Measurements from ENCODE around the gene STRA6. TPM values are rescaled to one million over a fixed set of nuclear protein-coding genes. Genes with fewer than 3 reads are reported as not detected.

STRA6 gene
- total RNA-seq, 1 donor from 2014 or later, result not detected

- Histone ChIP-seq H3K9me3 (no peaks in the 10 kb centered on the region), H3K4me3 (no peak overlapping the region), H3K27ac (no peak overlapping the region), H3K27me3 (no peaks in the 10 kb centered on the region), H3K36me3 (no peaks in the 10 kb centered on the region), H3K4me1 (peaks cover 11 to 14% of the 10 kb centered on the region in 2 donors)
- no peak for DNase-seq (ENCODE audit: low spot score in 2 of 2)
- intact Hi-C loops (cut with DNase I), result no loop called here
- no peak for TF ChIP-seq CTCF (IDR thresholded peaks at IDR 0.05)
Observed at GRCh38 chr15:74197176-74197965, 5.2 kb downstream of the STRA6 start.

GRCh38 chr15:74196175-74196574 lies 6.4 kb downstream of the STRA6 start:
- intact Hi-C loops (cut with DNase I), result no loop called here
- no peak for TF ChIP-seq CTCF (IDR thresholded peaks at IDR 0.05)
- no peak for DNase-seq (ENCODE audit: low spot score in 2 of 2)

GRCh38 chr15:74194572-74195559 lies 7.7 kb downstream of the STRA6 start:
- no peaks in the 10 kb centered on the region for H3K9me3 ChIP-seq
- DNase-seq (ENCODE audit: low spot score in 2 of 2), result no peak
- intact Hi-C loops (cut with DNase I), result no loop called here
- peaks cover 0 to 3% of the 10 kb centered on the region in 2 donors for H3K4me1 ChIP-seq
- no peak overlapping the region for H3K27ac ChIP-seq
- no peak for TF ChIP-seq CTCF (IDR thresholded peaks at IDR 0.05)
- H3K27me3 ChIP-seq, result no peaks in the 10 kb centered on the region
- no peak overlapping the region for H3K4me3 ChIP-seq
- H3K36me3 ChIP-seq, result no peaks in the 10 kb centered on the region

More at GRCh38 chr15:74196175-74196574, 6.4 kb downstream of the STRA6 start:
- Histone ChIP-seq H3K4me3 (no peak overlapping the region), H3K4me1 (peaks cover 9 to 14% of the 10 kb centered on the region in 2 donors), H3K36me3 (no peaks in the 10 kb centered on the region), H3K27me3 (no peaks in the 10 kb centered on the region), H3K27ac (no peak overlapping the region), H3K9me3 (no peaks in the 10 kb centered on the region)

- H3K27ac ChIP-seq, result no peak overlapping the region
- TF ChIP-seq CTCF (IDR thresholded peaks at IDR 0.05), result no peak
Observed at GRCh38 chr15:74193905-74194304, 8.7 kb downstream of the STRA6 start.

GRCh38 chr15:74193299-74193718 lies 9.3 kb downstream of the STRA6 start:
- Histone ChIP-seq H3K36me3 (no peaks in the 10 kb centered on the region), H3K4me1 (peaks cover 0 to 3% of the 10 kb centered on the region in 2 donors), H3K4me3 (no peak overlapping the region), H3K9me3 (no peaks in the 10 kb centered on the region), H3K27me3 (no peaks in the 10 kb centered on the region), H3K27ac (no peak overlapping the region)
- DNase-seq (ENCODE audit: low spot score in 2 of 2), result no peak
- intact Hi-C loops (cut with DNase I), result no loop called here
- no peak for TF ChIP-seq CTCF (IDR thresholded peaks at IDR 0.05)

More at GRCh38 chr15:74193905-74194304, 8.7 kb downstream of the STRA6 start:
- H3K27me3 ChIP-seq, result no peaks in the 10 kb centered on the region
- intact Hi-C loops (cut with DNase I), result no loop called here
- H3K9me3 ChIP-seq, result no peaks in the 10 kb centered on the region
- H3K4me3 ChIP-seq, result no peak overlapping the region
- H3K4me1 ChIP-seq, result peaks cover 0 to 3% of the 10 kb centered on the region in 2 donors
- DNase-seq (ENCODE audit: low spot score in 2 of 2), result no peak
- no peaks in the 10 kb centered on the region for H3K36me3 ChIP-seq
